ENCODE measurements around the gene ACSF2. TPM values are rescaled to one million over a fixed set of nuclear protein-coding genes. Genes with fewer than 3 reads are reported as not detected.

The ACSF2 gene
- total RNA-seq, 1 donor from 2014 or later: 28.2 TPM

GRCh38 chr17:50452630-50453300 lies 26.7 kb downstream of the ACSF2 start:
- Mint-ChIP-seq H3K4me3 (ENCODE audit: low read depth) (no peak overlapping the region), H3K4me1 (ENCODE audit: low read depth) (peaks cover 2% of the 10 kb centered on the region), H3K36me3 (ENCODE audit: low read depth) (no peaks in the 10 kb centered on the region), H3K9me3 (no peaks in the 10 kb centered on the region), H3K27me3 (ENCODE audit: low read depth) (no peaks in the 10 kb centered on the region), H3K27ac (no peak overlapping the region)
- intact Hi-C loops (cut with micrococcal nuclease): no loop called here
- DNase-seq (ENCODE audit: low spot score): no peak

GRCh38 chr17:50453901-50454300 lies 27.9 kb downstream of the ACSF2 start:
- DNase-seq (ENCODE audit: low spot score): no peak
- H3K36me3 Mint-ChIP-seq (ENCODE audit: low read depth): no peaks in the 10 kb centered on the region
- no peaks in the 10 kb centered on the region for H3K27me3 Mint-ChIP-seq (ENCODE audit: low read depth)
- H3K9me3 Mint-ChIP-seq: no peaks in the 10 kb centered on the region
- intact Hi-C loops (cut with micrococcal nuclease): no loop called here
- H3K4me3 Mint-ChIP-seq (ENCODE audit: low read depth): no peak overlapping the region
- no peak overlapping the region for H3K27ac Mint-ChIP-seq
- peaks cover 2% of the 10 kb centered on the region for H3K4me1 Mint-ChIP-seq (ENCODE audit: low read depth)

- Mint-ChIP-seq H3K4me3 (ENCODE audit: low read depth) (no peak overlapping the region), H3K36me3 (ENCODE audit: low read depth) (no peaks in the 10 kb centered on the region), H3K4me1 (ENCODE audit: low read depth) (no peaks in the 10 kb centered on the region), H3K27me3 (ENCODE audit: low read depth) (no peaks in the 10 kb centered on the region), H3K27ac (no peak overlapping the region), H3K9me3 (no peaks in the 10 kb centered on the region)
- intact Hi-C loops (cut with micrococcal nuclease): no loop called here
- DNase-seq (ENCODE audit: low spot score): no peak
Observed at GRCh38 chr17:50457621-50458020, 31.6 kb downstream of the ACSF2 start.

- no peak for DNase-seq (ENCODE audit: low spot score)
- no peaks in the 10 kb centered on the region for H3K9me3 Mint-ChIP-seq
- H3K4me1 Mint-ChIP-seq (ENCODE audit: low read depth): no peaks in the 10 kb centered on the region
- H3K4me3 Mint-ChIP-seq (ENCODE audit: low read depth): no peak overlapping the region
- no peaks in the 10 kb centered on the region for H3K36me3 Mint-ChIP-seq (ENCODE audit: low read depth)
- H3K27ac Mint-ChIP-seq: no peak overlapping the region
- no peaks in the 10 kb centered on the region for H3K27me3 Mint-ChIP-seq (ENCODE audit: low read depth)
- intact Hi-C loops (cut with micrococcal nuclease): no loop called here
Observed at GRCh38 chr17:50458270-50458669, 32.3 kb downstream of the ACSF2 start.

GRCh38 chr17:50458701-50459676 lies 33.0 kb downstream of the ACSF2 start:
- no peaks in the 10 kb centered on the region for H3K4me1 Mint-ChIP-seq (ENCODE audit: low read depth)
- no peak for DNase-seq (ENCODE audit: low spot score)
- H3K27me3 Mint-ChIP-seq (ENCODE audit: low read depth): no peaks in the 10 kb centered on the region
- no peaks in the 10 kb centered on the region for H3K9me3 Mint-ChIP-seq
- H3K4me3 Mint-ChIP-seq (ENCODE audit: low read depth): no peak overlapping the region
- no peaks in the 10 kb centered on the region for H3K36me3 Mint-ChIP-seq (ENCODE audit: low read depth)
- H3K27ac Mint-ChIP-seq: no peak overlapping the region
- intact Hi-C loops (cut with micrococcal nuclease): no loop called here

GRCh38 chr17:50459756-50460155 lies 33.7 kb downstream of the ACSF2 start:
- no peaks in the 10 kb centered on the region for H3K36me3 Mint-ChIP-seq (ENCODE audit: low read depth)
- no peak overlapping the region for H3K4me3 Mint-ChIP-seq (ENCODE audit: low read depth)
- no peaks in the 10 kb centered on the region for H3K9me3 Mint-ChIP-seq
- no peak overlapping the region for H3K27ac Mint-ChIP-seq
- no peaks in the 10 kb centered on the region for H3K27me3 Mint-ChIP-seq (ENCODE audit: low read depth)
- H3K4me1 Mint-ChIP-seq (ENCODE audit: low read depth): no peaks in the 10 kb centered on the region
- DNase-seq (ENCODE audit: low spot score): no peak
- intact Hi-C loops (cut with micrococcal nuclease): no loop called here

- H3K4me3 Mint-ChIP-seq (ENCODE audit: low read depth): no peak overlapping the region
- H3K27ac Mint-ChIP-seq: no peak overlapping the region
- H3K36me3 Mint-ChIP-seq (ENCODE audit: low read depth): no peaks in the 10 kb centered on the region
- no peak for DNase-seq (ENCODE audit: low spot score)
- intact Hi-C loops (cut with micrococcal nuclease): no loop called here
- H3K27me3 Mint-ChIP-seq (ENCODE audit: low read depth): no peaks in the 10 kb centered on the region
- no peaks in the 10 kb centered on the region for H3K9me3 Mint-ChIP-seq
- H3K4me1 Mint-ChIP-seq (ENCODE audit: low read depth): no peaks in the 10 kb centered on the region
Observed at GRCh38 chr17:50460831-50461526, 35.0 kb downstream of the ACSF2 start.

- no peaks in the 10 kb centered on the region for H3K9me3 Mint-ChIP-seq
- no peak overlapping the region for H3K4me3 Mint-ChIP-seq (ENCODE audit: low read depth)
- no peaks in the 10 kb centered on the region for H3K27me3 Mint-ChIP-seq (ENCODE audit: low read depth)
- DNase-seq (ENCODE audit: low spot score): no peak
- H3K36me3 Mint-ChIP-seq (ENCODE audit: low read depth): no peaks in the 10 kb centered on the region
- no peak overlapping the region for H3K27ac Mint-ChIP-seq
- no peaks in the 10 kb centered on the region for H3K4me1 Mint-ChIP-seq (ENCODE audit: low read depth)
- intact Hi-C loops (cut with micrococcal nuclease): no loop called here
Observed at GRCh38 chr17:50461550-50462132, 35.6 kb downstream of the ACSF2 start.

- H3K9me3 Mint-ChIP-seq: no peaks in the 10 kb centered on the region
- H3K4me1 Mint-ChIP-seq (ENCODE audit: low read depth): no peaks in the 10 kb centered on the region
- intact Hi-C loops (cut with micrococcal nuclease): no loop called here
- H3K4me3 Mint-ChIP-seq (ENCODE audit: low read depth): no peak overlapping the region
- peaks cover 6% of the 10 kb centered on the region for H3K27me3 Mint-ChIP-seq (ENCODE audit: low read depth)
- no peaks in the 10 kb centered on the region for H3K36me3 Mint-ChIP-seq (ENCODE audit: low read depth)
- no peak overlapping the region for H3K27ac Mint-ChIP-seq
- no peak for DNase-seq (ENCODE audit: low spot score)
Observed at GRCh38 chr17:50462446-50462845, 36.4 kb downstream of the ACSF2 start.

GRCh38 chr17:50464121-50464520 lies 38.1 kb downstream of the ACSF2 start:
- Mint-ChIP-seq H3K4me1 (ENCODE audit: low read depth) (no peaks in the 10 kb centered on the region), H3K27me3 (ENCODE audit: low read depth) (peaks cover 15% of the 10 kb centered on the region), H3K9me3 (no peaks in the 10 kb centered on the region), H3K4me3 (ENCODE audit: low read depth) (no peak overlapping the region), H3K27ac (no peak overlapping the region), H3K36me3 (ENCODE audit: low read depth) (no peaks in the 10 kb centered on the region)
- intact Hi-C loops (cut with micrococcal nuclease): no loop called here
- no peak for DNase-seq (ENCODE audit: low spot score)

GRCh38 chr17:50464736-50465135 lies 38.7 kb downstream of the ACSF2 start:
- DNase-seq (ENCODE audit: low spot score): no peak
- Mint-ChIP-seq H3K4me1 (ENCODE audit: low read depth) (no peaks in the 10 kb centered on the region), H3K36me3 (ENCODE audit: low read depth) (no peaks in the 10 kb centered on the region), H3K9me3 (no peaks in the 10 kb centered on the region), H3K27ac (no peak overlapping the region), H3K4me3 (ENCODE audit: low read depth) (no peak overlapping the region), H3K27me3 (ENCODE audit: low read depth) (peaks cover 18% of the 10 kb centered on the region)
- intact Hi-C loops (cut with micrococcal nuclease): no loop called here

GRCh38 chr17:50465171-50465570 lies 39.2 kb downstream of the ACSF2 start:
- no peak overlapping the region for H3K4me3 Mint-ChIP-seq (ENCODE audit: low read depth)
- no peak for DNase-seq (ENCODE audit: low spot score)
- H3K4me1 Mint-ChIP-seq (ENCODE audit: low read depth): no peaks in the 10 kb centered on the region
- no peaks in the 10 kb centered on the region for H3K9me3 Mint-ChIP-seq
- no peak overlapping the region for H3K27ac Mint-ChIP-seq
- H3K36me3 Mint-ChIP-seq (ENCODE audit: low read depth): no peaks in the 10 kb centered on the region
- H3K27me3 Mint-ChIP-seq (ENCODE audit: low read depth): peaks cover 18% of the 10 kb centered on the region
- intact Hi-C loops (cut with micrococcal nuclease): no loop called here
